ENCODE data around the gene RNF10. TPM values are rescaled to one million over a fixed set of nuclear protein-coding genes. Genes with fewer than 3 reads are reported as not detected.

RNF10 gene
- total and polyA plus RNA-seq, 9 of the 15 experiments (the other 6 are each of a cell fraction or from before 2014, with no cell fraction given), result 43.0 to 139 (median 80.1) TPM

DNA sequence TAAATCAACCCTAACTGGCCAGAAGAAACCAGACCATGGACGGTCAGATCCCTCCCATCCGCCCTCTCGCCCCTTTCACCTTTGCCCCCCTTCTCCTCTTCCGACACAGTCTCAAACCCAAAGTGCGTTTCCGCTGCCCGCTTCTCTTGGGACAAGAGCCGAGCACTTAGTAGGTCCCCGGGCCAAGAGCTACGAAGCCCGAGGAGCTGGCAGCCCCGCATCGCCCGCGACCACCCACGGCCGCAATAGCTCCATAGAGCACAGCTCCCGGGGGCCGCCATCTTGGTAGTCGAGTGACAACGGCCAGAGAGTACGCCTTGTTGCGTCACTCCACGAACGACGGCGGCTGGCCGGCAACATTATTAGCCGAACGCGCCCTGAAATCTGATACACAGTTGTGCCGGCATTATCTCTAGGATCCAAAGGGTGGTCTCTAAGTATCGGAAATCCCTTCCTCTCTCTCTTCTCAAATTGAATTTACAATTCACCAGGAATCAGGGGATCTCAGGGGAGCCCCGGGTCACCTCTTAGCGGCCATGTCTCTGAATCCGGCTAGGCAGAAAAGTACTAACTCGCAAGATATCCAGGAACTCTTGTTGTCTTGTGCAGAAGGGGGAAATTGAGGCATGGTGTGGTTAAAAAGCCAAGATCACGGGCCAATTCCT, 5.2 kb upstream of the RNF10 start, which contains the start of gene COQ5 (continued):
- TF ChIP-seq, protein P1, sequence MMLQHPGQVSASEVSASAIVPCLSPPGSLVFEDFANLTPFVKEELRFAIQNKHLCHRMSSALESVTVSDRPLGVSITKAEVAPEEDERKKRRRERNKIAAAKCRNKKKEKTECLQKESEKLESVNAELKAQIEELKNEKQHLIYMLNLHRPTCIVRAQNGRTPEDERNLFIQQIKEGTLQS (IDR thresholded peaks at IDR 0.05), result peak; percentile 98
- TF ChIP-seq, protein P1 (CRISPR knock-in tag; conservative IDR thresholded peaks at IDR 0.05), result peak; percentile 97
- TF ChIP-seq, protein P2, sequence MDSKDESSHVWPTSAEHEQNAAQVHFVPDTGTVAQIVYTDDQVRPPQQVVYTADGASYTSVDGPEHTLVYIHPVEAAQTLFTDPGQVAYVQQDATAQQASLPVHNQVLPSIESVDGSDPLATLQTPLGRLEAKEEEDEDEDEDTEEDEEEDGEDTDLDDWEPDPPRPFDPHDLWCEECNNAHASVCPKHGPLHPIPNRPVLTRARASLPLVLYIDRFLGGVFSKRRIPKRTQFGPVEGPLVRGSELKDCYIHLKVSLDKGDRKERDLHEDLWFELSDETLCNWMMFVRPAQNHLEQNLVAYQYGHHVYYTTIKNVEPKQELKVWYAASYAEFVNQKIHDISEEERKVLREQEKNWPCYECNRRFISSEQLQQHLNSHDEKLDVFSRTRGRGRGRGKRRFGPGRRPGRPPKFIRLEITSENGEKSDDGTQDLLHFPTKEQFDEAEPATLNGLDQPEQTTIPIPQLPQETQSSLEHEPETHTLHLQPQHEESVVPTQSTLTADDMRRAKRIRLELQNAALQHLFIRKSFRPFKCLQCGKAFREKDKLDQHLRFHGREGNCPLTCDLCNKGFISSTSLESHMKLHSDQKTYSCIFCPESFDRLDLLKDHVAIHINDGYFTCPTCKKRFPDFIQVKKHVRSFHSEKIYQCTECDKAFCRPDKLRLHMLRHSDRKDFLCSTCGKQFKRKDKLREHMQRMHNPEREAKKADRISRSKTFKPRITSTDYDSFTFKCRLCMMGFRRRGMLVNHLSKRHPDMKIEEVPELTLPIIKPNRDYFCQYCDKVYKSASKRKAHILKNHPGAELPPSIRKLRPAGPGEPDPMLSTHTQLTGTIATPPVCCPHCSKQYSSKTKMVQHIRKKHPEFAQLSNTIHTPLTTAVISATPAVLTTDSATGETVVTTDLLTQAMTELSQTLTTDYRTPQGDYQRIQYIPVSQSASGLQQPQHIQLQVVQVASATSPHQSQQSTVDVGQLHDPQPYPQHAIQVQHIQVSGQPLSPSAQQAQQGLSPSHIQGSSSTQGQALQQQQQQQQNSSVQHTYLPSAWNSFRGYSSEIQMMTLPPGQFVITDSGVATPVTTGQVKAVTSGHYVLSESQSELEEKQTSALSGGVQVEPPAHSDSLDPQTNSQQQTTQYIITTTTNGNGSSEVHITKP (IDR thresholded peaks at IDR 0.05; ENCODE audit: partially characterized antibody), result peak; percentile 59
- TF ChIP-seq DDX20 (tag; IDR thresholded peaks at IDR 0.05; ENCODE audit: low read depth) (no peak), DPF2 (IDR thresholded peaks at IDR 0.05) (peak; percentile 54), POLR2H (tag; IDR thresholded peaks at IDR 0.05; ENCODE audit: low read depth) (peak; percentile 87), TOE1 (IDR thresholded peaks at IDR 0.05; ENCODE audit: borderline replicate concordance) (peak; percentile 72), TOE1 (CRISPR knock-in tag; IDR thresholded peaks at IDR 0.05; ENCODE audit: borderline replicate concordance, low read depth) (no peak), HLTF (IDR thresholded peaks at IDR 0.05) (peak; percentile 20; the same call in 1 of the 2 replicates), GATAD2B (IDR thresholded peaks at IDR 0.05; ENCODE audit: borderline replicate concordance) (no peak), POLR2B (IDR thresholded peaks at IDR 0.05; ENCODE audit: low read depth, partially characterized antibody) (peak; percentile 92), KHSRP (IDR thresholded peaks at IDR 0.05) (no peak), ZNF253 (CRISPR knock-in tag; conservative IDR thresholded peaks at IDR 0.05) (no peak), PML (IDR thresholded peaks at IDR 0.05; ENCODE audit: low read length) (peak; percentile 73; the same call in 1 of the 2 replicates), BCL6 (CRISPR knock-in tag; IDR thresholded peaks at IDR 0.05) (no peak), CEBPG (CRISPR knock-in tag; IDR thresholded peaks at IDR 0.05) (peak; percentile 99), CEBPG (tag; conservative IDR thresholded peaks at IDR 0.05 in 1 of 2, IDR thresholded peaks at IDR 0.05 in 1 of 2) (peak; percentile 98), PTBP1 (IDR thresholded peaks at IDR 0.05; ENCODE audit: low read depth, low read length) (no peak), ZNF239 (CRISPR knock-in tag; IDR thresholded peaks at IDR 0.05) (no peak), POLR2G (IDR thresholded peaks at IDR 0.05; ENCODE audit: low read depth, low read length) (peak; percentile 98), HMGN3 (IDR thresholded peaks at IDR 0.05; ENCODE audit: borderline replicate concordance, extremely low read depth, insufficient read length, low read depth, low read length) (peak; percentile 34), ZNF717 (CRISPR knock-in tag; IDR thresholded peaks at IDR 0.05) (no peak)
- TF ChIP-seq, protein P3, sequence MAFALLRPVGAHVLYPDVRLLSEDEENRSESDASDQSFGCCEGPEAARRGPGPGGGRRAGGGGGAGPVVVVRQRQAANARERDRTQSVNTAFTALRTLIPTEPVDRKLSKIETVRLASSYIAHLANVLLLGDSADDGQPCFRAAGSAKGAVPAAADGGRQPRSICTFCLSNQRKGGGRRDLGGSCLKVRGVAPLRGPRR (CRISPR knock-in tag; IDR thresholded peaks at IDR 0.05), result no peak
- TF ChIP-seq, protein P4, sequence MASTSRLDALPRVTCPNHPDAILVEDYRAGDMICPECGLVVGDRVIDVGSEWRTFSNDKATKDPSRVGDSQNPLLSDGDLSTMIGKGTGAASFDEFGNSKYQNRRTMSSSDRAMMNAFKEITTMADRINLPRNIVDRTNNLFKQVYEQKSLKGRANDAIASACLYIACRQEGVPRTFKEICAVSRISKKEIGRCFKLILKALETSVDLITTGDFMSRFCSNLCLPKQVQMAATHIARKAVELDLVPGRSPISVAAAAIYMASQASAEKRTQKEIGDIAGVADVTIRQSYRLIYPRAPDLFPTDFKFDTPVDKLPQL (IDR thresholded peaks at IDR 0.05; ENCODE audit: extremely low read depth, insufficient read length), result no peak
- TF ChIP-seq, protein P5, sequence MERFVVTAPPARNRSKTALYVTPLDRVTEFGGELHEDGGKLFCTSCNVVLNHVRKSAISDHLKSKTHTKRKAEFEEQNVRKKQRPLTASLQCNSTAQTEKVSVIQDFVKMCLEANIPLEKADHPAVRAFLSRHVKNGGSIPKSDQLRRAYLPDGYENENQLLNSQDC (CRISPR knock-in tag; IDR thresholded peaks at IDR 0.05), result no peak

All from K562 (cell line).